GM12891 (cell line): ENCODE measurements around the gene HSPA1A.

ENCODE experiments used
- POLR2A ChIP-seq: IDR thresholded peaks from 2 replicates; pipeline ENCODE4 v1.6.1; 2011; ENCODE audit warnings: low read depth, low read length, control low read depth
- POLR2AphosphoS5 ChIP-seq: IDR thresholded peaks from 2 replicates; pipeline ENCODE4 v1.6.1; 2011; ENCODE audit warnings: low read depth, low read length, control low read depth
- POU2F2 ChIP-seq: IDR thresholded peaks from 2 replicates; pipeline ENCODE4 v1.6.1; 2011; ENCODE audit warnings: low read depth, mild to moderate bottlenecking, control low read depth, low read length, moderate library complexity
- SPI1 ChIP-seq: IDR thresholded peaks from 2 replicates; pipeline ENCODE4 v1.6.1; 2011; ENCODE audit warnings: low read depth, low read length, control low read depth
- TAF1 ChIP-seq: IDR thresholded peaks from 2 replicates; pipeline ENCODE4 v1.6.1; 2011; ENCODE audit warnings: low read depth, low read length, control low read depth

DNA sequence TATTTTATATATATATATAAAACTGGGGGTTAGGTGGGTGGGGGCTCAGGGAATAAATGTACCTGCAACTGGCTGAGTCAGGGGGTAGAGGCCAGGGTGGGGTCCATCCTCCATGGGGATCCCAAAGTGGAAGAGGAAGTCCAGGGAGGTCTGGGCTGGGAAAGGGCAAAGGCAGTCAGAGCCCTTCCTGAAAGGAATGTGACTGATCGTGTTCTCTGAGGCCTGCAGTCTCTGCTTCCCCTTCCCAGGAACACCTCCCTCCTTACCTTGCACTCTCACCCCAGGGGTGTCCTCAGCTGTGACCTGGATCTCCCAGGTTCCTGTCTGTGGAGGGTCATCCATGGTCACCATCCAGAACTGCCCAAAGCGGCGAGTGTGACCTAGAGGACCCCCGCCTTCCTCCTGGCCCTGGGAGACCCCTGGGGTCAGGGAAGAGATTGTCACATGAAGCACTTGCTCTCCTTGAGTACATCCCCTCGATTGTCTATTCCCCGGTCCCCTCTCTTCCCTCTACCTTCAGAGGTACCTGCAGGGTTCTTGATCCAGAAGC, 48.2 kb upstream of the HSPA1A start:
- TF ChIP-seq POLR2A (no peak), SPI1 (no peak), POU2F2 (no peak), TAF1 (no peak), POLR2AphosphoS5 (no peak)
